Pulmonary artery endothelial cell (primary cell): Measurements from ENCODE around the gene VPS54. TPM values are rescaled to one million over a fixed set of nuclear protein-coding genes. Genes with fewer than 3 reads are reported as not detected.

Experiments used
- DNase-seq: peaks from one replicate; pipeline ENCODE4 v3.0.0-alpha.2; 2011; ENCODE audit warnings: low read depth, low spot score
- total RNA-seq: library from RNA; depleted of rRNA; stranded (reverse); fragments of >200 nt; gene quantifications from 2 replicates; pipeline ENCODE4 v1.2.3, GENCODE V29; 2014

The VPS54 gene
- total RNA-seq, 1 donor from 2014 or later: 17.6 TPM

GRCh38 chr2:63846487-63846886, 172.7 kb downstream of the VPS54 start:
- DNase-seq: no peak

GRCh38 chr2:63845866-63846265, 173.4 kb downstream of the VPS54 start:
- DNase-seq: no peak

GRCh38 chr2:63844616-63845015, 174.6 kb downstream of the VPS54 start:
- no peak for DNase-seq

- DNase-seq: no peak
Observed at GRCh38 chr2:63843791-63844190, 175.4 kb downstream of the VPS54 start.

GRCh38 chr2:63843093-63843492, 176.1 kb downstream of the VPS54 start:
- DNase-seq: no peak

- no peak for DNase-seq
Observed at GRCh38 chr2:63842149-63843061, 176.8 kb downstream of the VPS54 start.

Other genes starting within 250 kb of the VPS54 start
- gene UGP2, start 177.5 kb downstream of the VPS54 start, total RNA-seq: 55.6 and 61.8 TPM in 2 replicates
- gene PELI1, start 125.0 kb upstream of the VPS54 start, total RNA-seq: 28.5 and 31.9 TPM in 2 replicates